ENCODE measurements around the gene ZNF445. TPM values are rescaled to one million over a fixed set of nuclear protein-coding genes. Genes with fewer than 3 reads are reported as not detected.

ZNF445 gene
- total and polyA plus RNA-seq, 9 of the 15 experiments (the other 6 are each of a cell fraction or from before 2014, with no cell fraction given): 1.2 to 26.9 (median 10.6) TPM

GRCh38 chr3:44437800-44438199, 39.7 kb downstream of the ZNF445 start (continued):
- TF ChIP-seq FOXA3 (CRISPR knock-in tag; conservative IDR thresholded peaks at IDR 0.05 in 1 of 2, IDR thresholded peaks at IDR 0.05 in 1 of 2): no peak
- TF ChIP-seq NBN (IDR thresholded peaks at IDR 0.05; ENCODE audit: low read depth): no peak
- TF ChIP-seq SMARCA5 (IDR thresholded peaks at IDR 0.05): no peak
- no peak for TF ChIP-seq IRF1 (CRISPR knock-in tag; IDR thresholded peaks at IDR 0.05; ENCODE audit: borderline replicate concordance)
- peak; percentile 76; the same call in 1 of the 2 replicates for TF ChIP-seq NFXL1 (CRISPR knock-in tag; IDR thresholded peaks at IDR 0.05)
- TF ChIP-seq RBM15 (IDR thresholded peaks at IDR 0.05; ENCODE audit: insufficient read depth, low read length): no peak
- no peak for TF ChIP-seq ATF3 (IDR thresholded peaks at IDR 0.05)
- TF ChIP-seq ATF3 (CRISPR knock-in tag; conservative IDR thresholded peaks at IDR 0.05): no peak
- TF ChIP-seq PTRF (tag; IDR thresholded peaks at IDR 0.05): peak; percentile 92
- TF ChIP-seq CBX1 (IDR thresholded peaks at IDR 0.05; ENCODE audit: low read depth): no peak
- 0 out of 2 replicates have a peak, but pooled peaks have one; percentile 53 for TF ChIP-seq ZNF57 (CRISPR knock-in tag; IDR thresholded peaks at IDR 0.05)
- no peak for TF ChIP-seq POU5F1 (IDR thresholded peaks at IDR 0.05; ENCODE audit: borderline replicate concordance, low read depth, low read length, partially characterized antibody)
- no peak for TF ChIP-seq ZNF274 (IDR thresholded peaks at IDR 0.05; ENCODE audit: borderline replicate concordance, low read depth, low read length)
- no peak for TF ChIP-seq NR1H2 (CRISPR knock-in tag; IDR thresholded peaks at IDR 0.05)
- TF ChIP-seq BCLAF1 (IDR thresholded peaks at IDR 0.05; ENCODE audit: borderline replicate concordance in 1 of 2, control insufficient read depth in 1 of 2, low read depth in 2 of 2, low read length in 1 of 2): no peak
- peak; percentile 89 for TF ChIP-seq MEF2D (tag; conservative IDR thresholded peaks at IDR 0.05; ENCODE audit: low read depth)
- 0 out of 2 replicates have a peak, but pooled peaks have one; percentile 45 for TF ChIP-seq OTX1 (CRISPR knock-in tag; IDR thresholded peaks at IDR 0.05)
- TF ChIP-seq THRAP3 (IDR thresholded peaks at IDR 0.05; ENCODE audit: borderline replicate concordance): no peak
- no peak for TF ChIP-seq XRCC4 (IDR thresholded peaks at IDR 0.05; ENCODE audit: extremely low read depth, insufficient read depth, insufficient read length)
- no peak for TF ChIP-seq DACH1 (IDR thresholded peaks at IDR 0.05; ENCODE audit: partially characterized antibody)
- TF ChIP-seq HINFP (tag; conservative IDR thresholded peaks at IDR 0.05; ENCODE audit: low read depth): peak; percentile 77

All from K562 (cell line).